ENCODE data around the gene TRIM15.
"Not testable (repeated sequence)": the region's sequence is repeated elsewhere in the genome, so short reads cannot be mapped to it uniquely, and the experiment has no call there.

GRCh38 chr6:30118691-30119090, 44.7 kb upstream of the TRIM15 start:
- not testable (repeated sequence) for TF ChIP-seq POLR2A (IDR thresholded peaks at IDR 0.05; ENCODE audit: borderline replicate concordance, extremely low read depth, insufficient read depth, insufficient read length); EZH2 (IDR thresholded peaks at IDR 0.05); MAX (IDR thresholded peaks at IDR 0.05); POLR2AphosphoS5 (IDR thresholded peaks at IDR 0.05; ENCODE audit: low read depth, low read length); SIN3A (IDR thresholded peaks at IDR 0.05; ENCODE audit: low read depth); ZNF274 (IDR thresholded peaks at IDR 0.05; ENCODE audit: low read depth, low read length)
- TF ChIP-seq, protein P1, sequence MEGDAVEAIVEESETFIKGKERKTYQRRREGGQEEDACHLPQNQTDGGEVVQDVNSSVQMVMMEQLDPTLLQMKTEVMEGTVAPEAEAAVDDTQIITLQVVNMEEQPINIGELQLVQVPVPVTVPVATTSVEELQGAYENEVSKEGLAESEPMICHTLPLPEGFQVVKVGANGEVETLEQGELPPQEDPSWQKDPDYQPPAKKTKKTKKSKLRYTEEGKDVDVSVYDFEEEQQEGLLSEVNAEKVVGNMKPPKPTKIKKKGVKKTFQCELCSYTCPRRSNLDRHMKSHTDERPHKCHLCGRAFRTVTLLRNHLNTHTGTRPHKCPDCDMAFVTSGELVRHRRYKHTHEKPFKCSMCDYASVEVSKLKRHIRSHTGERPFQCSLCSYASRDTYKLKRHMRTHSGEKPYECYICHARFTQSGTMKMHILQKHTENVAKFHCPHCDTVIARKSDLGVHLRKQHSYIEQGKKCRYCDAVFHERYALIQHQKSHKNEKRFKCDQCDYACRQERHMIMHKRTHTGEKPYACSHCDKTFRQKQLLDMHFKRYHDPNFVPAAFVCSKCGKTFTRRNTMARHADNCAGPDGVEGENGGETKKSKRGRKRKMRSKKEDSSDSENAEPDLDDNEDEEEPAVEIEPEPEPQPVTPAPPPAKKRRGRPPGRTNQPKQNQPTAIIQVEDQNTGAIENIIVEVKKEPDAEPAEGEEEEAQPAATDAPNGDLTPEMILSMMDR (IDR thresholded peaks at IDR 0.05 in 2 of 3, conservative IDR thresholded peaks at IDR 0.05 in 1 of 3; ENCODE audit: borderline replicate concordance in 1 of 3, insufficient read depth in 1 of 3, low read depth in 2 of 3, low read length in 2 of 3): not testable (repeated sequence)
- TF ChIP-seq, protein P2, sequence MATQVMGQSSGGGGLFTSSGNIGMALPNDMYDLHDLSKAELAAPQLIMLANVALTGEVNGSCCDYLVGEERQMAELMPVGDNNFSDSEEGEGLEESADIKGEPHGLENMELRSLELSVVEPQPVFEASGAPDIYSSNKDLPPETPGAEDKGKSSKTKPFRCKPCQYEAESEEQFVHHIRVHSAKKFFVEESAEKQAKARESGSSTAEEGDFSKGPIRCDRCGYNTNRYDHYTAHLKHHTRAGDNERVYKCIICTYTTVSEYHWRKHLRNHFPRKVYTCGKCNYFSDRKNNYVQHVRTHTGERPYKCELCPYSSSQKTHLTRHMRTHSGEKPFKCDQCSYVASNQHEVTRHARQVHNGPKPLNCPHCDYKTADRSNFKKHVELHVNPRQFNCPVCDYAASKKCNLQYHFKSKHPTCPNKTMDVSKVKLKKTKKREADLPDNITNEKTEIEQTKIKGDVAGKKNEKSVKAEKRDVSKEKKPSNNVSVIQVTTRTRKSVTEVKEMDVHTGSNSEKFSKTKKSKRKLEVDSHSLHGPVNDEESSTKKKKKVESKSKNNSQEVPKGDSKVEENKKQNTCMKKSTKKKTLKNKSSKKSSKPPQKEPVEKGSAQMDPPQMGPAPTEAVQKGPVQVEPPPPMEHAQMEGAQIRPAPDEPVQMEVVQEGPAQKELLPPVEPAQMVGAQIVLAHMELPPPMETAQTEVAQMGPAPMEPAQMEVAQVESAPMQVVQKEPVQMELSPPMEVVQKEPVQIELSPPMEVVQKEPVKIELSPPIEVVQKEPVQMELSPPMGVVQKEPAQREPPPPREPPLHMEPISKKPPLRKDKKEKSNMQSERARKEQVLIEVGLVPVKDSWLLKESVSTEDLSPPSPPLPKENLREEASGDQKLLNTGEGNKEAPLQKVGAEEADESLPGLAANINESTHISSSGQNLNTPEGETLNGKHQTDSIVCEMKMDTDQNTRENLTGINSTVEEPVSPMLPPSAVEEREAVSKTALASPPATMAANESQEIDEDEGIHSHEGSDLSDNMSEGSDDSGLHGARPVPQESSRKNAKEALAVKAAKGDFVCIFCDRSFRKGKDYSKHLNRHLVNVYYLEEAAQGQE (IDR thresholded peaks at IDR 0.05; ENCODE audit: low read depth): not testable (repeated sequence)

All from HCT116 (cell line).